WTC11 (cell line): ENCODE data around the gene COL5A2. TPM values are rescaled to one million over a fixed set of nuclear protein-coding genes. Genes with fewer than 3 reads are reported as not detected.

Source experiments
- ATAC-seq: fragments of 200-7000 bp; cut with Tn5 transposase; 2 replicates; pipeline ENCODE4 v1.10.0; 2021; ENCODE audit warnings: mild to moderate bottlenecking, moderate library complexity
- CTCF ChIA-PET: fragments of 300-600 bp; sonication (Branson Sonifier 250); formaldehyde crosslinking; loops from one replicate; lab custom pipeline; 2021; ENCODE audit warnings: antibody characterized with exemption; lab: Charles Lee
- POLR2A ChIA-PET: fragments of 350-600 bp; sonication (Branson Sonifier 250); formaldehyde crosslinking; loops from one replicate; lab custom pipeline; 2021; ENCODE audit warnings: antibody characterized with exemption; lab: Charles Lee
- DNase-seq: peaks from one replicate; pipeline ENCODE4 v3.0.0; 2021; ENCODE audit warnings: low spot score
- H3K27ac Mint-ChIP-seq: 2 replicates; pipeline ENCODE4 v1.8.0; 2021; ENCODE audit warnings: mixed read lengths
- H3K27me3 Mint-ChIP-seq: 2 replicates; pipeline ENCODE4 v1.8.0; 2021; ENCODE audit warnings: low read depth, mild to moderate bottlenecking, moderate library complexity, mixed read lengths
- H3K36me3 Mint-ChIP-seq: 2 replicates; pipeline ENCODE4 v1.8.0; 2021; ENCODE audit warnings: mixed read lengths
- H3K4me1 Mint-ChIP-seq: 2 replicates; pipeline ENCODE4 v1.8.0; 2022; ENCODE audit warnings: mixed read lengths
- H3K4me3 Mint-ChIP-seq: 2 replicates; pipeline ENCODE4 v1.8.0; 2021; ENCODE audit warnings: mild to moderate bottlenecking, moderate library complexity, mixed read lengths
- H3K9me3 Mint-ChIP-seq: 2 replicates; pipeline ENCODE4 v1.8.0; 2021; ENCODE audit warnings: mixed read lengths
- ELF4 ChIP-seq: sonication (generic); formaldehyde crosslinking; IDR thresholded peaks from 2 replicates; pipeline ENCODE4 v1.8.1; 2022; ENCODE audit warnings: low read depth, mild to moderate bottlenecking, moderate library complexity, missing genetic modification reagents
- ESRRA ChIP-seq: sonication (generic); formaldehyde crosslinking; IDR thresholded peaks from 2 replicates; pipeline ENCODE4 v1.8.1; 2022; ENCODE audit warnings: mild to moderate bottlenecking, missing genetic modification reagents, borderline replicate concordance
- ETV6 ChIP-seq: sonication (generic); formaldehyde crosslinking; IDR thresholded peaks from 2 replicates; pipeline ENCODE4 v1.8.1; 2022; ENCODE audit warnings: mild to moderate bottlenecking, missing genetic modification reagents
- NFATC4 ChIP-seq: fragments of 250-450 bp; sonication (Bioruptor Pico); IDR thresholded peaks from 2 replicates; pipeline ENCODE4 v1.9.0; 2021; ENCODE audit warnings: mild to moderate bottlenecking
- OVOL2 ChIP-seq: fragments of 250-450 bp; sonication (Bioruptor Pico); IDR thresholded peaks from 2 replicates; pipeline ENCODE4 v1.9.0; 2021; ENCODE audit warnings: mild to moderate bottlenecking, borderline replicate concordance
- PRRX2 ChIP-seq: fragments of 250-450 bp; sonication (Bioruptor Pico); IDR thresholded peaks from 2 replicates; pipeline ENCODE4 v1.8.0; 2021; ENCODE audit warnings: mild to moderate bottlenecking
- SMAD4 ChIP-seq: sonication (generic); formaldehyde crosslinking; IDR thresholded peaks from 2 replicates; pipeline ENCODE4 v1.8.0; 2022; ENCODE audit warnings: mild to moderate bottlenecking, missing genetic modification reagents
- SP1 ChIP-seq: sonication (generic); formaldehyde crosslinking; conservative IDR thresholded peaks from 2 replicates; pipeline ENCODE4 v1.8.1; 2022; ENCODE audit warnings: missing genetic modification reagents
- TEAD4 ChIP-seq: sonication (generic); formaldehyde crosslinking; IDR thresholded peaks from 2 replicates; pipeline ENCODE4 v1.8.0; 2022; ENCODE audit warnings: mild to moderate bottlenecking, missing genetic modification reagents
- TP53 ChIP-seq: sonication (generic); formaldehyde crosslinking; IDR thresholded peaks from 2 replicates; pipeline ENCODE4 v1.8.1; 2023; ENCODE audit warnings: mild to moderate bottlenecking, missing genetic modification reagents
- ZBTB21 ChIP-seq: sonication (generic); formaldehyde crosslinking; IDR thresholded peaks from 2 replicates; pipeline ENCODE4 v1.8.1; 2023; ENCODE audit warnings: mild to moderate bottlenecking, missing genetic modification reagents, borderline replicate concordance
- ZNF396 ChIP-seq: fragments of 250-450 bp; sonication (Bioruptor Pico); IDR thresholded peaks from 2 replicates; pipeline ENCODE4 v1.8.0; 2021; ENCODE audit warnings: mild to moderate bottlenecking, moderate library complexity, borderline replicate concordance
- total RNA-seq: library from RNA; stranded (reverse); gene quantifications from 3 replicates; pipeline ENCODE4 v1.2.3, GENCODE V29; 2021
- TF ChIP-seq, protein P1 (sequence below): sonication (generic); formaldehyde crosslinking; IDR thresholded peaks from 2 replicates; pipeline ENCODE4 v1.8.1; 2022; ENCODE audit warnings: mild to moderate bottlenecking, moderate library complexity, missing genetic modification reagents
- TF ChIP-seq, protein P2 (sequence below): sonication (generic); formaldehyde crosslinking; IDR thresholded peaks from 2 replicates; pipeline ENCODE4 v1.8.0; 2022; ENCODE audit warnings: mild to moderate bottlenecking, missing genetic modification reagents
- TF ChIP-seq, protein P3 (sequence below): fragments of 250-450 bp; sonication (Bioruptor Pico); IDR thresholded peaks from 2 replicates; pipeline ENCODE4 v1.9.0; 2021; ENCODE audit warnings: moderate library complexity, mild to moderate bottlenecking, inconsistent platforms, borderline replicate concordance
- TF ChIP-seq, protein P4 (sequence below): fragments of 250-450 bp; sonication (Bioruptor Pico); IDR thresholded peaks from 2 replicates; pipeline ENCODE4 v1.8.0; 2021; ENCODE audit warnings: mild to moderate bottlenecking
- TF ChIP-seq, protein P5 (sequence below): sonication (generic); formaldehyde crosslinking; IDR thresholded peaks from 2 replicates; pipeline ENCODE4 v1.8.1; 2023; ENCODE audit warnings: mild to moderate bottlenecking, missing genetic modification reagents, borderline replicate concordance
- TF ChIP-seq, protein P6 (sequence below): fragments of 250-450 bp; sonication (Bioruptor Pico); IDR thresholded peaks from 2 replicates; pipeline ENCODE4 v1.9.0; 2021; ENCODE audit warnings: mild to moderate bottlenecking

Gene COL5A2
- total RNA-seq, 1 experiment from 2014 or later: 16.0 TPM

DNA sequence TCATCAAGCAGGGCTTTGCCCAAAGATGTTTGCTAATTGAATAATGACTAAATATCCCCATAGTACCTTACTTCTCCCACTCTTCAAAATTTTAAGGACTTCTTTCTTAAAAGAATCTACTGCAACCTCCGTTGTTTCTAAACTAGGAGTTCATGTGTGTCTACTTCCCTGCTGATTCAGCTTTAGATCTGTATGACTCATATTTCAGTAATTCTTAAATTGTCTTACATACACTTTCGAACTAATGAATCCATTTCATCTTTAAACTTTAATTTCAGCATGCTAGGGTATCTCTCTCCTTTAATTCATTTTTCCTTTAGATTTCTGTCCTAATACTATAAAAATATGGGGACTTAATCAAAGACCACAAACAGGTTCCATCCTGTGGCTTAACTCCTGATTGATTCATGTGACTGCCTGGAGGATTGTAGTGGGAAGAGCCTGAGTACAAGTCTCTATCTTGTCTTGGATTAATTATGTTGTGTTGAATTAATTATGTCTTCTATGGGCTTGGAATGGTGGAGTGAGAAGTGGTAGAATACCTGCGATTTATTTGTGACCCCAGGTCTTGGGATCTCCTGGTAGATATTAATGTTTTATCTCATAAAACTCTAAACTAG is 24.9 kb upstream of the COL5A2 start (continued):
- TF ChIP-seq, protein P1, sequence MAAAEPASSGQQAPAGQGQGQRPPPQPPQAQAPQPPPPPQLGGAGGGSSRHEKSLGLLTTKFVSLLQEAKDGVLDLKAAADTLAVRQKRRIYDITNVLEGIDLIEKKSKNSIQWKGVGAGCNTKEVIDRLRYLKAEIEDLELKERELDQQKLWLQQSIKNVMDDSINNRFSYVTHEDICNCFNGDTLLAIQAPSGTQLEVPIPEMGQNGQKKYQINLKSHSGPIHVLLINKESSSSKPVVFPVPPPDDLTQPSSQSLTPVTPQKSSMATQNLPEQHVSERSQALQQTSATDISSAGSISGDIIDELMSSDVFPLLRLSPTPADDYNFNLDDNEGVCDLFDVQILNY: no peak
- TF ChIP-seq SP1 (CRISPR knock-in tag): no peak
- TF ChIP-seq, protein P2, sequence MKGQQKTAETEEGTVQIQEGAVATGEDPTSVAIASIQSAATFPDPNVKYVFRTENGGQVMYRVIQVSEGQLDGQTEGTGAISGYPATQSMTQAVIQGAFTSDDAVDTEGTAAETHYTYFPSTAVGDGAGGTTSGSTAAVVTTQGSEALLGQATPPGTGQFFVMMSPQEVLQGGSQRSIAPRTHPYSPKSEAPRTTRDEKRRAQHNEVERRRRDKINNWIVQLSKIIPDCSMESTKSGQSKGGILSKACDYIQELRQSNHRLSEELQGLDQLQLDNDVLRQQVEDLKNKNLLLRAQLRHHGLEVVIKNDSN (CRISPR knock-in tag): no peak
- no peak for TF ChIP-seq OVOL2 (CRISPR knock-in tag)
- TF ChIP-seq SMAD4 (CRISPR knock-in tag): no peak
- TF ChIP-seq PRRX2 (CRISPR knock-in tag): no peak
- TF ChIP-seq ZNF396: no peak

DNA sequence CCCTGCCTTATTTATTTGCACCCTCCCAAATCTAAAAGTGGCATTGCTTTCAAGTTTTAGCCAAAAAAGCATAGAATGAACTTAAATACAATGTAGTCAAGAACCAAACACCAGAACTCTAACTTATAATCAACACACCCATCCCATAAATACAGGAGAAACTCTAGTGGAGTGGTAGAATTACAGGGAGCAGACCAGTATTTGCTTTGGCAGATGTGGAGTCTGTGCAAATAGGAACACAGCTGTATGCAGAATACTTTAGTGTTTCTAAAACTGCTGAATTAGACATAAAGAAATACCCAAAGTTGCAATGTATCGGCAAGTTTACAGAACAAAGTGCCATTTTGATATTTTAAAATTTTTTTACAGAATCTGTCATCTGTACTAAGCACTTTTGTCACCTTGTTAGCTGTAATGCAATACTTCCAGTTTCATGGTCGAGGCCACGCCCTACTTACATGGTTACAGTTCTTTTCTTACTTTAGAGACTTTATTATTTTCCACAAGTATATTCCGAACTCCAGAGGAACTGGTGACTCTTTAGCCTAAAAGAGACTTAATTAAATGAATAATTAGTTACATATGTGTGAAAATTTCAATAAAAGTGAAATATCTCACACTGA is 23.7 kb upstream of the COL5A2 start:
- TF ChIP-seq, protein P3, sequence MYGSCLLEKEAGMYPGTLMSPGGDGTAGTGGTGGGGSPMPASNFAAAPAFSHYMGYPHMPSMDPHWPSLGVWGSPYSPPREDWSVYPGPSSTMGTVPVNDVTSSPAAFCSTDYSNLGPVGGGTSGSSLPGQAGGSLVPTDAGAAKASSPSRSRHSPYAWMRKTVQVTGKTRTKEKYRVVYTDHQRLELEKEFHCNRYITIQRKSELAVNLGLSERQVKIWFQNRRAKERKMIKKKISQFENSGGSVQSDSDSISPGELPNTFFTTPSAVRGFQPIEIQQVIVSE (CRISPR knock-in tag): no peak
- TF ChIP-seq, protein P4, sequence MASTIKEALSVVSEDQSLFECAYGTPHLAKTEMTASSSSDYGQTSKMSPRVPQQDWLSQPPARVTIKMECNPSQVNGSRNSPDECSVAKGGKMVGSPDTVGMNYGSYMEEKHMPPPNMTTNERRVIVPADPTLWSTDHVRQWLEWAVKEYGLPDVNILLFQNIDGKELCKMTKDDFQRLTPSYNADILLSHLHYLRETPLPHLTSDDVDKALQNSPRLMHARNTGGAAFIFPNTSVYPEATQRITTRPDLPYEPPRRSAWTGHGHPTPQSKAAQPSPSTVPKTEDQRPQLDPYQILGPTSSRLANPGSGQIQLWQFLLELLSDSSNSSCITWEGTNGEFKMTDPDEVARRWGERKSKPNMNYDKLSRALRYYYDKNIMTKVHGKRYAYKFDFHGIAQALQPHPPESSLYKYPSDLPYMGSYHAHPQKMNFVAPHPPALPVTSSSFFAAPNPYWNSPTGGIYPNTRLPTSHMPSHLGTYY: no peak
- TF ChIP-seq, protein P5, sequence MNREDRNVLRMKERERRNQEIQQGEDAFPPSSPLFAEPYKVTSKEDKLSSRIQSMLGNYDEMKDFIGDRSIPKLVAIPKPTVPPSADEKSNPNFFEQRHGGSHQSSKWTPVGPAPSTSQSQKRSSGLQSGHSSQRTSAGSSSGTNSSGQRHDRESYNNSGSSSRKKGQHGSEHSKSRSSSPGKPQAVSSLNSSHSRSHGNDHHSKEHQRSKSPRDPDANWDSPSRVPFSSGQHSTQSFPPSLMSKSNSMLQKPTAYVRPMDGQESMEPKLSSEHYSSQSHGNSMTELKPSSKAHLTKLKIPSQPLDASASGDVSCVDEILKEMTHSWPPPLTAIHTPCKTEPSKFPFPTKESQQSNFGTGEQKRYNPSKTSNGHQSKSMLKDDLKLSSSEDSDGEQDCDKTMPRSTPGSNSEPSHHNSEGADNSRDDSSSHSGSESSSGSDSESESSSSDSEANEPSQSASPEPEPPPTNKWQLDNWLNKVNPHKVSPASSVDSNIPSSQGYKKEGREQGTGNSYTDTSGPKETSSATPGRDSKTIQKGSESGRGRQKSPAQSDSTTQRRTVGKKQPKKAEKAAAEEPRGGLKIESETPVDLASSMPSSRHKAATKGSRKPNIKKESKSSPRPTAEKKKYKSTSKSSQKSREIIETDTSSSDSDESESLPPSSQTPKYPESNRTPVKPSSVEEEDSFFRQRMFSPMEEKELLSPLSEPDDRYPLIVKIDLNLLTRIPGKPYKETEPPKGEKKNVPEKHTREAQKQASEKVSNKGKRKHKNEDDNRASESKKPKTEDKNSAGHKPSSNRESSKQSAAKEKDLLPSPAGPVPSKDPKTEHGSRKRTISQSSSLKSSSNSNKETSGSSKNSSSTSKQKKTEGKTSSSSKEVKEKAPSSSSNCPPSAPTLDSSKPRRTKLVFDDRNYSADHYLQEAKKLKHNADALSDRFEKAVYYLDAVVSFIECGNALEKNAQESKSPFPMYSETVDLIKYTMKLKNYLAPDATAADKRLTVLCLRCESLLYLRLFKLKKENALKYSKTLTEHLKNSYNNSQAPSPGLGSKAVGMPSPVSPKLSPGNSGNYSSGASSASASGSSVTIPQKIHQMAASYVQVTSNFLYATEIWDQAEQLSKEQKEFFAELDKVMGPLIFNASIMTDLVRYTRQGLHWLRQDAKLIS: no peak
- no peak for TF ChIP-seq ZBTB21
- TF ChIP-seq, protein P6, sequence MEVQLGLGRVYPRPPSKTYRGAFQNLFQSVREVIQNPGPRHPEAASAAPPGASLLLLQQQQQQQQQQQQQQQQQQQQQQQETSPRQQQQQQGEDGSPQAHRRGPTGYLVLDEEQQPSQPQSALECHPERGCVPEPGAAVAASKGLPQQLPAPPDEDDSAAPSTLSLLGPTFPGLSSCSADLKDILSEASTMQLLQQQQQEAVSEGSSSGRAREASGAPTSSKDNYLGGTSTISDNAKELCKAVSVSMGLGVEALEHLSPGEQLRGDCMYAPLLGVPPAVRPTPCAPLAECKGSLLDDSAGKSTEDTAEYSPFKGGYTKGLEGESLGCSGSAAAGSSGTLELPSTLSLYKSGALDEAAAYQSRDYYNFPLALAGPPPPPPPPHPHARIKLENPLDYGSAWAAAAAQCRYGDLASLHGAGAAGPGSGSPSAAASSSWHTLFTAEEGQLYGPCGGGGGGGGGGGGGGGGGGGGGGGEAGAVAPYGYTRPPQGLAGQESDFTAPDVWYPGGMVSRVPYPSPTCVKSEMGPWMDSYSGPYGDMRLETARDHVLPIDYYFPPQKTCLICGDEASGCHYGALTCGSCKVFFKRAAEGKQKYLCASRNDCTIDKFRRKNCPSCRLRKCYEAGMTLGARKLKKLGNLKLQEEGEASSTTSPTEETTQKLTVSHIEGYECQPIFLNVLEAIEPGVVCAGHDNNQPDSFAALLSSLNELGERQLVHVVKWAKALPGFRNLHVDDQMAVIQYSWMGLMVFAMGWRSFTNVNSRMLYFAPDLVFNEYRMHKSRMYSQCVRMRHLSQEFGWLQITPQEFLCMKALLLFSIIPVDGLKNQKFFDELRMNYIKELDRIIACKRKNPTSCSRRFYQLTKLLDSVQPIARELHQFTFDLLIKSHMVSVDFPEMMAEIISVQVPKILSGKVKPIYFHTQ: no peak
- TF ChIP-seq TEAD4 (CRISPR knock-in tag): no peak
- TF ChIP-seq NFATC4: no peak
- TF ChIP-seq ESRRA (CRISPR knock-in tag): no peak
- no peak for TF ChIP-seq ELF4 (CRISPR knock-in tag)
- no peak for TF ChIP-seq TP53
- no peak for TF ChIP-seq PRRX2 (CRISPR knock-in tag)
- no peak for TF ChIP-seq ETV6 (CRISPR knock-in tag)
- ChIA-PET POLR2A (no interaction called here), CTCF (no interaction called here)
- Mint-ChIP-seq H3K27ac (no peak overlapping the region), H3K4me1 (peaks cover 18% of the 10 kb centered on the region), H3K4me3 (no peak overlapping the region), H3K36me3 (no peaks in the 10 kb centered on the region), H3K9me3 (no peaks in the 10 kb centered on the region), H3K27me3 (no peaks in the 10 kb centered on the region)
- no peak for ATAC-seq
- no peak for DNase-seq
